Left renal pelvis (tissue), 4 donors: ENCODE measurements around the gene GALNT2. TPM values are rescaled to one million over a fixed set of nuclear protein-coding genes. Genes with fewer than 3 reads are reported as not detected.

ENCODE experiments used
- DNase-seq, 4 donors: peaks; one replicate each; pipeline ENCODE4 v3.0.0-alpha.2; 2013; ENCODE audit warnings: low read depth in 4 of 4, low spot score in 3 of 4
- polyA plus RNA-seq, 4 donors: library from polyadenylated mRNA; unstranded; fragments of 120-200 nt; gene quantifications; one replicate each; pipeline ENCODE4 v1.2.1, GENCODE V29; 2013; ENCODE audit not compliant: insufficient read length in 4 of 4

GALNT2 gene
- polyA plus RNA-seq, 4 donors, result 48.2 to 58.4 (median 55.8) TPM

DNA sequence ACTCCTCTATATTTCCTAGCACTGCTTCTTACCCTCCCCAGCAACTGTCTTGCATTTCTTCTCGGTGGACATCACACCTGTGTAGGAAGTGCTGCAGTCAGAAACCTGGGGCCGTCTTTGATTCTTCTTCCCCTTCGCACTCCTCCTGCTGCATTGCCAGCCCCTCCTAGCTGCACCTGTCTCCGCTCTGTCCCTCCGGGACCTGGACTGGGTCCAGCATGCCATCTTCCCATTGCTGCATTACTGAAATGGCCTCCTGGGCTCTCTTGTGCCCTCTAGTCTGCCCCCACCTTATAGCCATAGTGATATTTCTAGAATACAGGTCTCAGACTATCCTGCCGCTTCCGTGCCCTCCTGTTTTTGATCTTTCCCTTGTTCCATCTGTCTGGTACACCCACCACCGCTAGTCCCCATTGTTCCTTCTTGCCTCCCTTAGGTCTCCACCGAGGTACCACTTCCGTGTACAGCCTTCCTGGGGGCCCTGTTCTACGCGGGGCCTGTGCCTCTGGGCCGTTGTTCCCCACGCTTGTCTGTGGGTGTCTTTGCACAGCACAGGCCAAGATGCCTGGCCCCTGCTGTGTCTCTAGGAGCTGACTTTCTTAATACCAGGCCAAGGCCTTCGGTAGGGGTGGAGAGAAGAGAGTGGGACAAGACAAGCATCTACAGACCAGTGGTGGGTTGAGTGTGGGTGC, 107.6 kb downstream of the GALNT2 start:
- DNase-seq, result no peak

DNA sequence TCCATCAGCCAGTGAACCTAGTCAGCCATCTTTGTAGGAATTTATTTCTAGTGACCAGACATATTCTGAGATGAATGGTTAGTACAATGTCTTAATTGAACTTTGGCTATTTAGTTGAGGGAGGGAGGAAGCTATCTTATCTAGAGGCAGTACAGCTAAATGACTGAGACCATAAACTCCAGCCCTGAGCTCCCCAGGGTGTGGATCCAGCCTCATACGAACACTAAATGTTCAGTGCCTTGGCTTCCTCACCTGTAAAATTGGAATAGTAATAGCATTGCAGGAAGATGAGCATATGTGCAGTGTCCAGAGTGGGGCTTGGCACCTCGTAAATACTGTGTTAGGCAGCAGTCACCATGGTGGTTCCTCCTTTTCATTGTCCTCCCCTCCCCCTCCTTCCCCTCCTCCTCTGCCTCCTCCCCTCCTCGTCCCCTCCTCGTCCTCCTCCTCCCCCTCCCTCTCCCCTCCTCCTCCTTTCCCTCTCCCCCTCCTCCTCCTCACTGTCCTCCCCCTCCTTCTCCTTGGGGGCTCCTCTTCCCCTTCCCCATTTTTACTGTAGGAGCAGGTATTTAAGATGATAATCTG, 108.2 kb downstream of the GALNT2 start:
- no peak for DNase-seq

GRCh38 chr1:230175839-230176238, 108.8 kb downstream of the GALNT2 start:
- DNase-seq, result no peak

DNA sequence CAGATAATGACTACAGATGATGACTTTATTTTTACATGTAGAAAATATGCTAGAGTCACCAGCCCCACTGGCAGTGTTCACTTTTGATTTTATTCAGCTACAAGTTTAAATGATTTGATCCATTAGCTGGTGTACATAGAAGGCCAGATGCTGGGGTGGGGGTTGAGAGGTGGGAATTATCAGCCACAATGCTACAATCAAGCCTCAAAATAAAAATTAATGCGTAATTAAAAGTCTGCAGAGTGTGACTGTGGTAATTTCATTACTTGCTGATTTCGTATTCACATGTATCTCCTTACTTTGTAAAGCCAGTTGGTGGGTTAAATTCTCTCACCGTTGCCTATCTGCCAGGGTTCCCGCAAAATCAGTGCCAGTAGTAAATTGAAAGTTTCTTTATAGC, 109.3 kb downstream of the GALNT2 start:
- DNase-seq, result no peak

GRCh38 chr1:230176871-230177411, 109.9 kb downstream of the GALNT2 start:
- DNase-seq, result peak in 2 of 4 donors; percentile 44 to 62

- no peak for DNase-seq
Measured at GRCh38 chr1:230179249-230179648, 112.2 kb downstream of the GALNT2 start.

DNA sequence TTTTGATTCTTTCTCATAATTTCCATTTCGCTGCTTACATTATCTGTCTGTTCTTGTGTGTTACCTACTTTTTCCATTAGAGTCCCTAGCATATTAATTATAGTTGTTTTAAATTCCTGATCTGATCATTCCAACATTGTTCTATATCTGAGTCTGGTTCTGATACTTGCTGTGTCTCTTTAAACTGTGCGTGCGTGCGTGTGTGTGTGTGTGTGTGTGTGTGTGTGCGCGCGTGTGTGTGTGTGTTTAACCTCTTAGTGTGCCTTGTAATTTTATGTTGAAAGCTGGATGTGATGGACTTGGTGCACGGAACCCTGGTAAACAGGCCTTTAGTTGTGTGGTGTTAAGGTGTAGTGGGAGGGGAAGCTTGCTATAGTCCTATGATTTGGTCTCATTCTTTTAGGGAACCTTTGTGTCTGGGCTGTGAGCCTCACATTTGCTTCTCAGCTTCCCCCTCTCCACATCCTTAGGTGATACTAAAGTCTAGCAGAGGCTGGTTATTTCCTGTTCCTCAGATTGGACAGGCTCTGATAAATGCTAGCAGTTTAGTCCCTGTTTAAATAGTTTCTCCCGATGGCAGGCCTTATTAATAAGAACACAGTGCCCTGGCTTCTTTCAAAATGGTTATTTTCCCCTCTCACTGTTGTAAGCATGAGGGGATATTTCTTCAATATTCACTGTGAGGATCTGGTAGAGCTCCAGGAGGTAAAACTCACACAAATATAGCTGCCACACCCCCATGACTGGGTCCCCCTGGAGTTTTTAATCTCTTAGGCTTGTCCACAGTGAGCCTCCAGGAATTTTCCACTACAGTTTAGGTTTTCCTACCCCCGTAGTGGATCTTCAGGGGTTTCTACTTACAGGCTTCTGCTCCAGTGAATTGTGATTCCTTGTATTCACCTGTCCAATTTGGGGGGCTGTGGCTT, 118.3 kb downstream of the GALNT2 start:
- DNase-seq, result no peak

- DNase-seq, result no peak
Measured at GRCh38 chr1:230186003-230186863, 119.2 kb downstream of the GALNT2 start.

DNA sequence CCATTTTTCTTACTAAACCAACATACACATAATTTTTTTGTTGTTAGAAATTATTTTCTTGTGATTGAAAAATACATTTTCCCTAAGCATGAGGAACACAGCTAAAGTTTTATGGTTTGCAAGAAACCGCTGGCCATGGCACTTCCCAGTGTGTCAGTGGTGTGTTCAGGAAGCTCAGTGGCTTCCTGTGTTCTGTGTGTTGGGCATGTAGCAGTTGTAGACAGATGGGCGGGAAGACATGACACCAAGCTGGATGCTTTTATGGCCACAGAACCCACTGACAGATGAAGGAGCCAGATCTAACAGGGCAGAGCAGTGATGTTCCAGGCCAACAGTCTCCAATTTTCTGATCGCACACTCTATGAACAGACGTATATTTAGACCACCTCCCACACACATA, 119.8 kb downstream of the GALNT2 start:
- no peak for DNase-seq

- no peak for DNase-seq
Measured at GRCh38 chr1:230187290-230187689, 120.3 kb downstream of the GALNT2 start.

GRCh38 chr1:230188826-230189225, 121.8 kb downstream of the GALNT2 start:
- DNase-seq, result no peak

DNA sequence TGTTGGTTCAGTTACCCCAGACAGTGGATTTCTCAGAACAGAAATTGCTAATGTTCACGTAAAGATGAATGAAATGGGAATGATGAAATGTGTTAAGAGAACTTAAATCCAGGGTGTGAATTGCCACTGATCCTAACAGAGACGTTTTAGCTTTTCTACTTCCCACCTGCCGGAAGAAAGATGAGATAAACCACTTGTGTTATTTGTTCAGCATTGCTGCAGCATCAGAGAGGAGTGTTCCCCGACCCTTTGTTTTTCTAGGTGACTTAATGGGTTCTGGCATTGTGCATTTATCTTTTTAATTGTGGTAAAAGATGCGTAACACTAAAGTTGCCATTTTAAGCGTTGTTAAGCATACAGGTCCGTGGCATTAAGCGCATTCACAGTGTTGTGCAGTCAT, 122.3 kb downstream of the GALNT2 start:
- no peak for DNase-seq

GRCh38 chr1:230189824-230190223, 122.8 kb downstream of the GALNT2 start:
- DNase-seq, result no peak

DNA sequence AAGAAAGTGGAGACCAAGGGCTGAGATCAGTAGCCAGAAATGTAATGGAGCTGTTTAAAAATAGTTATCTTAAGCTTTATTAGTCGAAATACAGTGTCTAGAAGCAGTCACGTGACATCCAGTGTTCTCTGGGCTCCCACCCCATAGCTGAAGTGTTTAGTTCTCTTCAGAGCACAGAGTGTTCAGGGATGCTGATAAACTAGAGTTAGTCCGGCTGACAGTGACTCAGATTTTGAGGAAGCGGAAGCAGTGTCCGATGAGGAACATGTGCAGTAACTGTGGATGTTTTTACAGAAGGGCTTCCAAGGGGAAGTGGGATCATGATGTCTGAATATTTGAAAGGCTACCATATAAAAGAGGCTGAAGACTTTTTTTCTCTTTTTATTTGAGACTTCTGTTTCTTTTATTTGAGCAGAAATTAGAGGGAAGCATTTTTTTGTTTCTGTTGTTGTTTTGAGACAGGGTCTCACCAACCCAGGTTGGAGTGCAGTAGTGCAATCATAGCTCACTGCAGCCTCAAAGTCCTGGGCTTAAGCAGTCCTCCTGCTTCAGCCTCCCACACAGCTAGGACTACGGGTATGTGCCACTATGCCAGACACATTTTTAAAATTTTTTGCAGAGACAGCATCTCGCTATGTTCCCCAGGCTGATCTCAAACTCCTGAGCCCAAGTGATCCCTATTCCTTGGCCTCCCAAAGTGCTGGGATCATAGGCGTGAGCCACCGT, 124.2 kb downstream of the GALNT2 start:
- DNase-seq, result no peak

DNA sequence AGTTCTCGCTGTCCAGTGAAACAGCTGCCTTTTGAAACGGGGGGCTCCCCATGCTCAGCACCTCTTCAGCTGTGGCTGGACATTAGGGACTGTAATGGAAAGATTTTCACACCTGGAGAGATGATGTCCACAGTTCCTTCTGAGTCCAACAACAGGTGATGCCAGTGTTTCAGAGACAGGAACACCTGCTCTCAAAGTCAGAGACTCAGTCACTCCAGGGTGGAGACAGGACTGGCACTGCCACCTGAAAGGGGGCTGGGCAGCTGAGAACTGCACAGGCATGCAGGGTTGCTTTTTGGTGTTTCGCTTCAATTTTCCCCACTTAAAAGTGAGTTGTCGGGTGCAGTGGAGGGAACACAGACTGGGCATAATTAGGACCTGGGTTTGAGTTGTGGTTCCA, 124.8 kb downstream of the GALNT2 start:
- DNase-seq, result no peak

- no peak for DNase-seq
Measured at GRCh38 chr1:230194525-230194924, 127.5 kb downstream of the GALNT2 start.

GRCh38 chr1:230195199-230195598, 128.2 kb downstream of the GALNT2 start:
- no peak for DNase-seq

GRCh38 chr1:230196077-230196476, 129.0 kb downstream of the GALNT2 start:
- DNase-seq, result no peak

DNA sequence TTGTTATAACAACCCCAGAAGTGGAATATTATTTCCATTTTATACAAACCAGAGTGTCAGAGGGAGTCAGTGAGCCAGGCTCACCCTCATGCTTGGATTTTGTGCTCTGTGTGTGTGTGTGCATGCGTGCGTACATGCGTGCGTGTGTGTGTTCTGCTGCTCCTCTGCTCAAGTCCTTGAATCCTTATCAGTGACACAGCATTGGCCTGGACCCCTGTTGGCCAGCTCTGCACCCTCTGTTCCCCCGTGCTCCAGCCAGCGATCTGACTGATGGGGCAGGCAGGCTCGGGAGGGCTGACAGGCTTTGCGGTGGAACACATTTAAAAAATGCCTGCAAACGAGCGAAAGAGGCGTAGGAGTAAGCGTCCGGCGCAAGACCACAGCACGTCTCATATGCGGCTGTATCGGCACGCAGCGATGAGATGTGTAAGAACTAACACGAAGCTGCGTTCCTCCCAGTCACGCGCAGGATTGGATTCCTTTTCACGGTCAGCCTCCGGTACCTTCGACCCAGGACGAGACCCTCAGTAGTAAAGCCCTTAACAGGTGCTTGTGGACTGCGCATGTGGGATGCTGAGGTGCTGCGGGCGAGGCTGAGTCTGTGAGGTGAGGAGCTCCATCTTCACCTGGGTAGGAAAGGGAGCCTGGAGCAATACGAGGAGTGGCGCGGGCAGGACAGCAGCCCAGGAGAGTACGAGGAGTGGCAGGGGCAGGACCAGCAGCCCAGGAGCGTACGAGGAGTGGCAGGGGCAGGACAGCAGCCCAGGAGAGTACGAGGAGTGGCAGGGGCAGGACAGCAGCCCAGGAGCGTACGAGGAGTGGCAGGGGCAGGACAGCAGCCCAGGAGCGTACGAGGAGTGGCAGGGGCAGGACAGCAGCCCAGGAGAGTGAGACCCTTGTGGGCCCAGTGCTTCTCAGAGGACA, 130.9 kb downstream of the GALNT2 start:
- no peak for DNase-seq
